Measurements from ENCODE around the gene MAN1A1. TPM values are rescaled to one million over a fixed set of nuclear protein-coding genes. Genes with fewer than 3 reads are reported as not detected.

MAN1A1 gene
- total RNA-seq, 2 donors from 2014 or later = 85.4 to 109 TPM

DNA sequence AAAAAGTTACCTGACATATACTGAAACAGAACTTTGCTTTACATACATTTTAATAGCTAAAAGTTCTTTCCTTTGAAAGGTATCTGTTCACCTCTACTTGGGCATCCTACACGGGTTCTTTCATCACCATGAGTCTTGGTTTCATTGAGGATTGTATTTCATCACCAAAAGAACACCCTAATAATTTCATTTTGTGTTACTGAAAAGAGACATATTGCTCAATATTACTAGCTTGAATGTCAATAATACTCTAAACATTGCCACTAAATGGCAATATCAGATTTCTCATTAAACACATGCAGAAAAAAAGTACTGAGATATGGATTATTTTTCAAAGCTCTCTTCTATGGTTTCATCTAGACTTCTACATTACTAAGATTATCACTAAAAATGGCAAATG, 30.8 kb downstream of the MAN1A1 start:
- no peaks in the 10 kb centered on the region for H3K9me3 ChIP-seq
- TF ChIP-seq, protein P1, sequence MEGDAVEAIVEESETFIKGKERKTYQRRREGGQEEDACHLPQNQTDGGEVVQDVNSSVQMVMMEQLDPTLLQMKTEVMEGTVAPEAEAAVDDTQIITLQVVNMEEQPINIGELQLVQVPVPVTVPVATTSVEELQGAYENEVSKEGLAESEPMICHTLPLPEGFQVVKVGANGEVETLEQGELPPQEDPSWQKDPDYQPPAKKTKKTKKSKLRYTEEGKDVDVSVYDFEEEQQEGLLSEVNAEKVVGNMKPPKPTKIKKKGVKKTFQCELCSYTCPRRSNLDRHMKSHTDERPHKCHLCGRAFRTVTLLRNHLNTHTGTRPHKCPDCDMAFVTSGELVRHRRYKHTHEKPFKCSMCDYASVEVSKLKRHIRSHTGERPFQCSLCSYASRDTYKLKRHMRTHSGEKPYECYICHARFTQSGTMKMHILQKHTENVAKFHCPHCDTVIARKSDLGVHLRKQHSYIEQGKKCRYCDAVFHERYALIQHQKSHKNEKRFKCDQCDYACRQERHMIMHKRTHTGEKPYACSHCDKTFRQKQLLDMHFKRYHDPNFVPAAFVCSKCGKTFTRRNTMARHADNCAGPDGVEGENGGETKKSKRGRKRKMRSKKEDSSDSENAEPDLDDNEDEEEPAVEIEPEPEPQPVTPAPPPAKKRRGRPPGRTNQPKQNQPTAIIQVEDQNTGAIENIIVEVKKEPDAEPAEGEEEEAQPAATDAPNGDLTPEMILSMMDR (IDR thresholded peaks at IDR 0.05) = no peak
- no peak for TF ChIP-seq POLR2A (IDR thresholded peaks at IDR 0.05)
- intact Hi-C loops (cut with DNase I) = no loop called here
- H3K27me3 ChIP-seq = no peaks in the 10 kb centered on the region
- DNase-seq (no peak), ATAC-seq (no peak)
- H3K27ac ChIP-seq = no peak overlapping the region
- H3K4me3 ChIP-seq = no peak overlapping the region
- 91 to 94% methylated on average over 1 of the region's 1 CpG for WGBS, 2 donors
- H3K4me1 ChIP-seq = peaks cover 19% of the 10 kb centered on the region
- H3K36me3 ChIP-seq (replicated peaks in 1 of 2; ENCODE audit: insufficient read depth in 1 of 2, low read depth in 2 of 2) = no peaks in the 10 kb centered on the region

DNA sequence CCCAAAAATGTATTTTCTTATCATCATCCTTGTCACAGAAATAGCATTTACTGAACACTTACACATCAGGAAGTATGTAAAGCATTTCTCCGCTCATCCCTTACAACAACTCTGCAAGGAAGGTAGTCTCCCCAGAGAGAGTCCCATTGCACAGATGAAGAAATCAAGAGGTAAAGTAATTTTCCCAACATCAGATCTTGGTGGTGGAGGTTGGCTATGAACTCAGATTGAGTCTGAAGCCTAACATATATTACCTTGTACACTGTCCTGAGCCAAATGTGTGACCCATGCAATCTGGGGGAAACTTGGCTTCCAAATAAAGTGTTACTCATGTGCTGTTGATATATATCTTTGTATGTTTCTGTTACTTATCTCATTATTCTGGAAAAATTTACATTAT, 31.4 kb downstream of the MAN1A1 start:
- DNase-seq = no peak
- ATAC-seq = no peak
- 95 to 100% methylated on average over 1 of the region's 1 CpG for WGBS, 2 donors
- intact Hi-C loops (cut with DNase I) = no loop called here
- TF ChIP-seq POLR2A (IDR thresholded peaks at IDR 0.05) = no peak
- TF ChIP-seq, protein P1 (IDR thresholded peaks at IDR 0.05) = no peak
- no peaks in the 10 kb centered on the region for H3K27me3 ChIP-seq
- H3K36me3 ChIP-seq (replicated peaks in 1 of 2; ENCODE audit: insufficient read depth in 1 of 2, low read depth in 2 of 2) = no peaks in the 10 kb centered on the region
- H3K9me3 ChIP-seq = no peaks in the 10 kb centered on the region
- no peak overlapping the region for H3K27ac ChIP-seq
- peaks cover 18% of the 10 kb centered on the region for H3K4me1 ChIP-seq
- no peak overlapping the region for H3K4me3 ChIP-seq

DNA sequence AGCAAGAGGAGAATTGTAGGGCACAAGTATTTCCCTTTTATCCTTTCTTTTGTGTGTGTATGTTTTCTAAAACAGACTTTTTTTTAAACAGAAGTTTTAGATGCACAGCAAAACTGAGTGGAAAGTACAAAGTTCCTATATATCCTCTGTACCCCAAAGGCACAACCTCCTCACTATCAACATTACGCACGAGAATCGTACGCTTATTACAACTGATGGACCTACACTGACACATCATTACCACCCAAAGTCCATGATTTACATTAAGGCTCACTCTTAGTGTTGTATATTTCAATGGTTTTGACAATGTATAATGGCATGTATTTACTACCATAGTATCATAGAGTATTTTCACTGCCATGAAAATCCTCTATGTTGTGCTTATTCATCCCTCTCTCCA, 32.6 kb downstream of the MAN1A1 start:
- Histone ChIP-seq H3K4me1 (peaks cover 23% of the 10 kb centered on the region), H3K27ac (no peak overlapping the region), H3K27me3 (no peaks in the 10 kb centered on the region), H3K9me3 (no peaks in the 10 kb centered on the region), H3K36me3 (replicated peaks in 1 of 2; ENCODE audit: insufficient read depth in 1 of 2, low read depth in 2 of 2) (no peaks in the 10 kb centered on the region), H3K4me3 (no peak overlapping the region)
- DNase-seq (no peak), ATAC-seq (no peak)
- TF ChIP-seq, protein P1 (IDR thresholded peaks at IDR 0.05) = no peak
- TF ChIP-seq POLR2A (IDR thresholded peaks at IDR 0.05) = no peak
- intact Hi-C loops (cut with DNase I) = no loop called here
- WGBS, 2 donors = 97 to 100% methylated on average over 4 of the region's 4 CpGs

DNA sequence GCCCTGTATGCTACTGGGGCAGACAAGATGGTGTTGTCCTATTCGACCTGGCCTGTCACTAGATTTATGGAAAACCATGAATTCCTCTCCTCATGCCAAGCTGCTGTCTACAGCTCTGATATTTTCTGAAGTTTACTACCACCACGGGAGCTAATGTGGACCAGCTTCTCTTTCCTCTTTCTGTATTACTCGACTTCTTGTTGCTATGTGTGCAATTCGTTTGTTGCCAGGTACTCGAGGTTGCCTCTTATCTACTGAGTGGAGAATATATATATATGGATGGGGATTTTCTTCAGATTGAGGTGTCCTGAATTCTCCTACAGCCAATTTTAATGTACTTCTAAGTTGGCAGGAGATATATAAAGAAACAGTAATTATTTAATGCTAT, 34.7 kb downstream of the MAN1A1 start:
- peak overlapping the region in 2 of 4 donors; percentile 13 to 14 for H3K27ac ChIP-seq
- intact Hi-C loops (cut with DNase I) = no loop called here
- peaks cover 12% of the 10 kb centered on the region for H3K4me1 ChIP-seq

More for the DNA sequence above, 34.7 kb downstream of the MAN1A1 start:
- Histone ChIP-seq H3K36me3 (replicated peaks in 1 of 2; ENCODE audit: insufficient read depth in 1 of 2, low read depth in 2 of 2) (no peaks in the 10 kb centered on the region), H3K4me3 (no peak overlapping the region), H3K9me3 (no peaks in the 10 kb centered on the region), H3K27me3 (no peaks in the 10 kb centered on the region)
- TF ChIP-seq, protein P1 (IDR thresholded peaks at IDR 0.05) = no peak
- no peak for TF ChIP-seq POLR2A (IDR thresholded peaks at IDR 0.05)
- DNase-seq (no peak), ATAC-seq (no peak)
- 53 to 73% methylated on average over 5 of the region's 5 CpGs for WGBS, 2 donors

Measured in body of pancreas (tissue), 4 donors.